ENCODE results near the gene DNAI1. TPM values are rescaled to one million over a fixed set of nuclear protein-coding genes. Genes with fewer than 3 reads are reported as not detected.

The DNAI1 gene
- total and polyA plus RNA-seq, 2 of the 4 experiments (the other 2 are of a cell fraction): not detected

- H3K4me1 ChIP-seq (ENCODE audit: control insufficient read depth, insufficient read depth, low read length): peaks cover 9% of the 10 kb centered on the region; the same call in 1 of the 2 replicates
- no peak overlapping the region for H3K4ac ChIP-seq (ENCODE audit: low read depth, low read length)
- peak; percentile 33 for TF ChIP-seq CTCF (conservative IDR thresholded peaks at IDR 0.05; ENCODE audit: low read depth, low read length)
- no peak for TF ChIP-seq RAD21 (IDR thresholded peaks at IDR 0.05; ENCODE audit: low read length)
- TF ChIP-seq CEBPB (IDR thresholded peaks at IDR 0.05; ENCODE audit: low read depth, low read length): no peak
- TF ChIP-seq, protein P1, sequence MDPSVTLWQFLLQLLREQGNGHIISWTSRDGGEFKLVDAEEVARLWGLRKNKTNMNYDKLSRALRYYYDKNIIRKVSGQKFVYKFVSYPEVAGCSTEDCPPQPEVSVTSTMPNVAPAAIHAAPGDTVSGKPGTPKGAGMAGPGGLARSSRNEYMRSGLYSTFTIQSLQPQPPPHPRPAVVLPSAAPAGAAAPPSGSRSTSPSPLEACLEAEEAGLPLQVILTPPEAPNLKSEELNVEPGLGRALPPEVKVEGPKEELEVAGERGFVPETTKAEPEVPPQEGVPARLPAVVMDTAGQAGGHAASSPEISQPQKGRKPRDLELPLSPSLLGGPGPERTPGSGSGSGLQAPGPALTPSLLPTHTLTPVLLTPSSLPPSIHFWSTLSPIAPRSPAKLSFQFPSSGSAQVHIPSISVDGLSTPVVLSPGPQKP (IDR thresholded peaks at IDR 0.05; ENCODE audit: borderline replicate concordance, low read depth, low read length): no peak
- TF ChIP-seq POLR2A (IDR thresholded peaks at IDR 0.05; ENCODE audit: low read depth, low read length): no peak
- TF ChIP-seq MAZ (IDR thresholded peaks at IDR 0.05; ENCODE audit: borderline replicate concordance, low read depth, low read length): no peak
- in situ Hi-C loops (cut with MboI; ENCODE audit: low sequenced_read_pairs): no loop called here
- H3K27me3 ChIP-seq (ENCODE audit: control insufficient read depth, insufficient read depth, low read length): peaks cover 57% of the 10 kb centered on the region
- H3K18ac ChIP-seq (ENCODE audit: low read depth, low read length): no peak overlapping the region
- dilution Hi-C loops (cut with HindIII; ENCODE audit: low sequenced_read_pairs, unreplicated experiment): no loop called here
- no peaks in the 10 kb centered on the region for H3K9me1 ChIP-seq (ENCODE audit: insufficient read depth, low read length)
- no peak overlapping the region for H2AK5ac ChIP-seq (ENCODE audit: low read depth, low read length)
- H3K9me3 ChIP-seq (ENCODE audit: control insufficient read depth, insufficient read depth, low read length): peaks cover 3% of the 10 kb centered on the region; the same call in 1 of the 2 replicates
- no peaks in the 10 kb centered on the region for H4K20me1 ChIP-seq (ENCODE audit: insufficient read depth, low read length)
- no peak overlapping the region for H3K14ac ChIP-seq (replicated peaks; ENCODE audit: low read depth, low read length)
- H4K8ac ChIP-seq (ENCODE audit: low read depth in 2 of 2, low read length in 2 of 2): no peak overlapping the region
- H2BK5ac ChIP-seq (ENCODE audit: low read depth, low read length, poor library complexity, severe bottlenecking): no peak overlapping the region
- H3K9ac ChIP-seq (ENCODE audit: low read depth, low read length): no peak overlapping the region
- POLR2A ChIA-PET (ENCODE audit: unreplicated experiment): no interaction called here
- H4K5ac ChIP-seq (ENCODE audit: low read depth, low read length): no peak overlapping the region
- H2BK120ac ChIP-seq (ENCODE audit: low read depth, low read length): no peak overlapping the region
- H3K4me3 ChIP-seq (ENCODE audit: insufficient read depth, low read depth, low read length): no peak overlapping the region
- no peak overlapping the region for H2BK20ac ChIP-seq (ENCODE audit: low read depth, low read length)
- intact Hi-C loops (cut with micrococcal nuclease): no loop called here
- no peak overlapping the region for H4K91ac ChIP-seq (ENCODE audit: insufficient read depth, low read depth, low read length)
- H3K79me1 ChIP-seq (ENCODE audit: low read depth in 1 of 2, low read length in 2 of 2): no peaks in the 10 kb centered on the region
- H3K56ac ChIP-seq (ENCODE audit: extremely low read depth, insufficient read depth, low read length): no peak overlapping the region
- no peak overlapping the region for H3K4me2 ChIP-seq (ENCODE audit: low read depth, low read length)
- WGBS, 2 experiments (ENCODE audit: extremely low coverage in 2 of 2, insufficient read length in 1 of 2): 67% methylated on average over 1 of the region's 7 CpGs; no CpG with 5 or more reads in 1 of the 2 experiments
- no peak overlapping the region for H2AK9ac ChIP-seq (replicated peaks; ENCODE audit: low read depth, low read length, poor library complexity)
- DNase-seq (no peak), ATAC-seq (ENCODE audit: low read depth) (no peak)
- no peaks in the 10 kb centered on the region for H3K36me3 ChIP-seq (ENCODE audit: control insufficient read depth, insufficient read depth, low read length)
- CTCF ChIA-PET: interaction anchor here (0.8 kb wide), 1 partner anchor 10 kb away, joined by 3 read pairs; no protein-coding TSS in a partner anchor
- BruUV-seq (replicated peaks): no TSS peak
- H2BK15ac ChIP-seq (ENCODE audit: low read depth, low read length): no peak overlapping the region
- no peak overlapping the region for H3K23ac ChIP-seq (ENCODE audit: low read depth, low read length)
- no peak overlapping the region for H2AFZ ChIP-seq (replicated peaks; ENCODE audit: low read length, poor library complexity)
- H3K27ac ChIP-seq (ENCODE audit: insufficient read depth, low read length): no peak overlapping the region
Observed at GRCh38 chr9:34562135-34562745, 103.6 kb downstream of the DNAI1 start.

All from IMR-90 (cell line).